ENCODE results near the gene MEIKIN.

MEIKIN gene

DNA sequence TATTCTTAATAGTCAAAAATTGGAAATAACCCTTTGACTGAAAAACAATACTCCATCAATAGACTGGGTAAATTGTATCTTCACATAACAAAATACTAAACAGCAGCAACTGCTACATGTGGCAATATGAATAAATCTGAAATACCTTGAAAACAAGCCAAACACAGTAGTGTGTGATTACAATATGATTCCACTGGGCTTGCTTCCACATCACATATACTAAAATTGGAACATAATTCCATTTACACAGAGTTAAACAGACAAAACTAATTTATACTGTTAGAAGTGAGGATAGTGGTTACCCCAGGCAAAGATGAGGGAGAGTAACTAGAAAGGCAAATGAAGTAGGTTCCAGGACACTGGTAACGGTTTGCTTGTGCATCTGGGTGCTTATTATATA lies 169.0 kb downstream of the MEIKIN start:
- H3K4me3 ChIP-seq (ENCODE audit: low read depth, low read length), result no peak overlapping the region
- H3K9me3 ChIP-seq (ENCODE audit: control insufficient read depth, insufficient read depth, low read length), result no peaks in the 10 kb centered on the region
- H3K4me1 ChIP-seq (ENCODE audit: control insufficient read depth, insufficient read depth, low read length), result no peaks in the 10 kb centered on the region
- no peaks in the 10 kb centered on the region for H3K36me3 ChIP-seq (ENCODE audit: control insufficient read depth, insufficient read depth, low read length)
- H3K27me3 ChIP-seq (ENCODE audit: control insufficient read depth, insufficient read depth, low read length), result no peaks in the 10 kb centered on the region
- no peak overlapping the region for H3K9ac ChIP-seq (ENCODE audit: low read depth, low read length)

DNA sequence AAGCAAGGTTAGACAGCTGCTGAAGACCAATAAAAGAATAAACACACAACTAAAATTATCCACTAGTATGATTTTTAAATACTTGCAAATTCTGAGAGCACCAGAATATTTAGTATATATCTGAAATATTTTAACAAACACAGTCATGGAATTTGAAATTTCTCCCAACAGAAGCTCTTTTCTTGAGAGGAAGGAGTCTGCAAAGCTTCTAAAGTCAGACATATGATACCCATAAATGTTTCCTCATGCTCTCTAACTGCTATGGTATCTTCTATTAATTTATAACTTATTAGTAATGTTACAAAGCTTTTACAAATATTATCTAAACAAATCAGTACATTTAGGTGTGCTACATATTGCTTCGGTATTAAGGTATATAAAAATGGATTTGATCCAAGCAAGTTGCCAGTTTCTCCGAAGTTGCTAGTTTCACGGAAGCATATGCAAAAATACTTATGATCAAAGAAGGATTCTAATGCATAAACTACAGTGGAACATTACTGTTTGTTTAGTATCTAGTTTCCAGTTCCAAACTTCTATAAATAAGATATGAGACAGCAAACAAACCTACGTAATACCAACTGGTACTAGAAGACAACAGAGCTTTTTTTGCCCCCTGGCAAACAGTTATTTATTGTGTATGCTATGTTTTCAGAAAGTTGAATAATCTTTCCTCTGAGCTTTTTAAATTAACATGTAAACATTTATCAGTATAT lies 170.7 kb downstream of the MEIKIN start:
- Histone ChIP-seq H3K4me3 (ENCODE audit: low read depth, low read length) (no peak overlapping the region), H3K36me3 (ENCODE audit: control insufficient read depth, insufficient read depth, low read length) (no peaks in the 10 kb centered on the region), H3K9ac (ENCODE audit: low read depth, low read length) (no peak overlapping the region), H3K4me1 (ENCODE audit: control insufficient read depth, insufficient read depth, low read length) (no peaks in the 10 kb centered on the region), H3K9me3 (ENCODE audit: control insufficient read depth, insufficient read depth, low read length) (no peaks in the 10 kb centered on the region), H3K27me3 (ENCODE audit: control insufficient read depth, insufficient read depth, low read length) (no peaks in the 10 kb centered on the region)

DNA sequence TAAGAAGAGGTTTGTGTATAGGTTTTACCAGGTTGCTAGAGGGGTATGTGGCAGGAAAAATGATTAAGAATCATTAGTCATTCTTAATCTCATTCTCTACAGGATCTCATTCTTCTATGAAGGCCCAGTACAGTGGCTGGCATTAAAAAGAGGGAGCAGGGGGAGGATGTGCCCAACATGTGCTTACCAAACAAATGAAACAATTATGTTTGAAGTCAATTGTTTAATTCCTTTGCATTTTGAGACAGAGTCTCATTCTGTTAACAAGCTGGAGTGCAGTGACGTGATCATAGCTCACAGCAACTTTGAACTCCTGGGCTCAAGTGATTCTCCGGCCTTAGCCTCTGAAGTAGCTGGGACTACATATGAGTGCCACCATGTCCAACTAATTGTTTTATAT lies 171.7 kb downstream of the MEIKIN start:
- Histone ChIP-seq H3K9me3 (ENCODE audit: control insufficient read depth, insufficient read depth, low read length) (no peaks in the 10 kb centered on the region), H3K4me1 (ENCODE audit: control insufficient read depth, insufficient read depth, low read length) (no peaks in the 10 kb centered on the region), H3K36me3 (ENCODE audit: control insufficient read depth, insufficient read depth, low read length) (no peaks in the 10 kb centered on the region), H3K9ac (ENCODE audit: low read depth, low read length) (no peak overlapping the region), H3K4me3 (ENCODE audit: low read depth, low read length) (no peak overlapping the region), H3K27me3 (ENCODE audit: control insufficient read depth, insufficient read depth, low read length) (no peaks in the 10 kb centered on the region)

DNA sequence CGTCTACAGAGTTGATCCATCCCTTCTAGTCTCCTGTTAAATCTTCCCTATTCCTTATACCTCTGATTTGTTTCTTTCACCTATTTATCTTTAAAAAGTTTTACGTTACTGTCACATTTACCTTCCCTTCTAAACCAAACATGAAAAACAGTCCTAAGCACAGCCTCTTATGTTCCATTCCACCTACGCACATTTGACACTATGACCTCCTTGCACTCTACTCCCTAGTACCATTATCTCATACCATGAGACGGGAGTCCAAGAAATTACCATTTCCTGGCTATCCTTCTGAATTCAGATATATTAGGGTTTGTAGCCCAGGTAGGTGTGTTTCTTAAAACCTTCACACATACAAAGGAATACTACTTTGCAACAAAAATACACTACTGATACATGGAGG lies 173.8 kb downstream of the MEIKIN start:
- H3K27me3 ChIP-seq (ENCODE audit: control insufficient read depth, insufficient read depth, low read length), result no peaks in the 10 kb centered on the region

DNA sequence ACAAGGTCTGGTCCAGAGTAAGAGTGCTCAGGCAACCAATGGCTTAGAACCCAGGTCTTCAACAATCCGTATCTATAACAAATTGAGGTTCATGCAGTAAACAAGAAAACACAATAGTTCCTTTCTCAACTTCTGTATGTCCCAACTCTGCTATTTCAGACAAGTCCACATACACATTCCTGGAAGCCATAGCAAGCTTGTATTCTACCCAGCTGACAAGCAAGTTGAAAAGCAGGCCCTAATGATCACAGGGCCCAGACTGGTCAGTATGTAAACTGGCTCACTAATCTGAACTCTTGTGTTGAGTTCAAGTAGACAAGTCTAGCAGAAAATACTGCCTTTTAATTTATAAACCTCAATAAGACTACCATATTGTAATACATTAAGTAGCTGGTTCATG lies 175.5 kb downstream of the MEIKIN start:
- no peaks in the 10 kb centered on the region for H3K27me3 ChIP-seq (ENCODE audit: control insufficient read depth, insufficient read depth, low read length)
- H3K9ac ChIP-seq (ENCODE audit: low read depth, low read length), result no peak overlapping the region
- no peaks in the 10 kb centered on the region for H3K9me3 ChIP-seq (ENCODE audit: control insufficient read depth, insufficient read depth, low read length)
- H3K36me3 ChIP-seq (ENCODE audit: control insufficient read depth, insufficient read depth, low read length), result no peaks in the 10 kb centered on the region
- no peaks in the 10 kb centered on the region for H3K4me1 ChIP-seq (ENCODE audit: control insufficient read depth, insufficient read depth, low read length)
- H3K4me3 ChIP-seq (ENCODE audit: low read depth, low read length), result no peak overlapping the region

More for the DNA sequence above, 173.8 kb downstream of the MEIKIN start:
- Histone ChIP-seq H3K36me3 (ENCODE audit: control insufficient read depth, insufficient read depth, low read length) (no peaks in the 10 kb centered on the region), H3K4me1 (ENCODE audit: control insufficient read depth, insufficient read depth, low read length) (no peaks in the 10 kb centered on the region), H3K4me3 (ENCODE audit: low read depth, low read length) (no peak overlapping the region), H3K9me3 (ENCODE audit: control insufficient read depth, insufficient read depth, low read length) (no peaks in the 10 kb centered on the region), H3K9ac (ENCODE audit: low read depth, low read length) (no peak overlapping the region)

DNA sequence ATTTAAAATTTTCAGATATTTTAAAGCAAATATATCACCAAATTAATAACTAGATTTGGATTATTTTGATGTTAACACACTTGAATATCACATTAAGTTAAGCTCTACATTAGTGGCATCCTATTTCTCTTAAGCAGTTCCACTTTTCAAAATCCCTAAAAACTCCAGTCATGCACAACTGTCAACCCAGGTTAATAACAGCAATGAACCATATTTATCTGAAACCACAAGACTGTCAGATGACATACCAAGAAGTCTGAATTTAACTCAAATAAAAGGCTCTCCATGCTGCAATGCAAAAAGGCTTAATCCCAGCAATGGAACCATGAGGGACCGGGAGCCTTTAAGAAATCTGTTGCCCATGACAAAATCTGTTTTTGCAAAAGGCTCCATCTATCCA lies 176.1 kb downstream of the MEIKIN start:
- Histone ChIP-seq H3K4me1 (ENCODE audit: control insufficient read depth, insufficient read depth, low read length) (no peaks in the 10 kb centered on the region), H3K27me3 (ENCODE audit: control insufficient read depth, insufficient read depth, low read length) (no peaks in the 10 kb centered on the region), H3K9me3 (ENCODE audit: control insufficient read depth, insufficient read depth, low read length) (no peaks in the 10 kb centered on the region), H3K9ac (ENCODE audit: low read depth, low read length) (no peak overlapping the region), H3K4me3 (ENCODE audit: low read depth, low read length) (no peak overlapping the region), H3K36me3 (ENCODE audit: control insufficient read depth, insufficient read depth, low read length) (no peaks in the 10 kb centered on the region)

DNA sequence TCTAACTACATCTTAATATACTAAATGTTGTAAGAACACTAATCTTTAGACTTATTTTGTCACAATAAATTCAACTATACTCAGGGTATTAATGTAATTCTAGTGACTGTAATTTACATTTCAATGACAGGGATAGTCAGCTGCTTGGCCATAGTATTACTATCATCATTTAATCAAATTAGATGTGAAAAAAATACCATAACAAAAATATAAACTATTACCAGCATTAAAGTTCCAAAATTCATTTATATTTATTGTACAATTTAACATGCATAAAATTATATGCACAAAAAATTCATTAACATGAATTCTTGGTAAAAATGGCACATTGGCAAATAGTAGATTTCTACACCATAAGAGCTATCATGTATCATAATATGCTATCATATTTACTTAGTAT lies 177.6 kb downstream of the MEIKIN start:
- H3K9me3 ChIP-seq (ENCODE audit: control insufficient read depth, insufficient read depth, low read length), result no peaks in the 10 kb centered on the region
- H3K4me3 ChIP-seq (ENCODE audit: low read depth, low read length), result no peak overlapping the region
- H3K9ac ChIP-seq (ENCODE audit: low read depth, low read length), result no peak overlapping the region
- H3K36me3 ChIP-seq (ENCODE audit: control insufficient read depth, insufficient read depth, low read length), result peaks cover 4% of the 10 kb centered on the region
- H3K27me3 ChIP-seq (ENCODE audit: control insufficient read depth, insufficient read depth, low read length), result no peaks in the 10 kb centered on the region
- no peaks in the 10 kb centered on the region for H3K4me1 ChIP-seq (ENCODE audit: control insufficient read depth, insufficient read depth, low read length)

DNA sequence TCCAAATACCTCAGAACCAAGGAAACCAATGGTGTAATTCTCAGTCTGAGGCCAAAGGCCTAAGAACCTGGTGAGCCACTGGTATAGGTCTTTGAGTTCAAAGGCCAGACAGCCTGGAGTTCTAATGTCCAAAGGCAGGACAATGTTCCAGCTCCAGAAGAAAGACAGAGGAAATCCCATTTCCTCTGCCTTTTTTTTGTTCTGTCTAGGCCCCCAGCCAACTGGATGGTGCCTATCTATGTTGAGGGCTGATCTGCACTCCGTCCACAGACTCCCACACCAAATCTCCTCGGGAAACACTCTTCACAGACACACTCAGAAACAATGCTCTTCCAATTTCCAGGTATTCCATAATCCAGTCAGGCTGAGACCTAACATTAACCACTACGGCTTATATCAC lies 178.8 kb downstream of the MEIKIN start:
- H3K27me3 ChIP-seq (ENCODE audit: control insufficient read depth, insufficient read depth, low read length), result no peaks in the 10 kb centered on the region
- no peak overlapping the region for H3K4me3 ChIP-seq (ENCODE audit: low read depth, low read length)
- no peaks in the 10 kb centered on the region for H3K4me1 ChIP-seq (ENCODE audit: control insufficient read depth, insufficient read depth, low read length)
- no peaks in the 10 kb centered on the region for H3K9me3 ChIP-seq (ENCODE audit: control insufficient read depth, insufficient read depth, low read length)
- peaks cover 4% of the 10 kb centered on the region for H3K36me3 ChIP-seq (ENCODE audit: control insufficient read depth, insufficient read depth, low read length)
- H3K9ac ChIP-seq (ENCODE audit: low read depth, low read length), result no peak overlapping the region

DNA sequence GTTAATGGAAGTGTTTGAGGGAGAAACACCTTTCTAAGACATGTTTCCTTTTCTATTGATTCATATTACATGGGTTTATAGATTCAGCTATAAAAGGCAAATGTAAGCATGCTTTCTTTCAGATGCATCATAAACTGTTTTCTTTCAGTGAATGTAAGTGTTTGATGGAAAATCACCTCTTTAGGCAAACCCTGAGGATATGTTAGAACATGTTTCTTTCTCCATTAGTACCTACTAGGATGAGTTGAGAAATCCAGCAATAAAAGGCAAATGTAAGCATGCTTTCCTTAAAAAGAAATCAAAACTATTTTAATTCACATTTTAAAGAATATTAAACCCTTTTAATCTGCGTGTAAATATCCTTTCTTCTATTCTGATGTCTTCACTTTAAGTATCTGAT lies 180.2 kb downstream of the MEIKIN start:
- H3K9ac ChIP-seq (ENCODE audit: low read depth, low read length), result no peak overlapping the region
- H3K27me3 ChIP-seq (ENCODE audit: control insufficient read depth, insufficient read depth, low read length), result no peaks in the 10 kb centered on the region
- H3K36me3 ChIP-seq (ENCODE audit: control insufficient read depth, insufficient read depth, low read length), result peaks cover 4% of the 10 kb centered on the region
- H3K4me3 ChIP-seq (ENCODE audit: low read depth, low read length), result no peak overlapping the region
- no peaks in the 10 kb centered on the region for H3K4me1 ChIP-seq (ENCODE audit: control insufficient read depth, insufficient read depth, low read length)
- no peaks in the 10 kb centered on the region for H3K9me3 ChIP-seq (ENCODE audit: control insufficient read depth, insufficient read depth, low read length)

DNA sequence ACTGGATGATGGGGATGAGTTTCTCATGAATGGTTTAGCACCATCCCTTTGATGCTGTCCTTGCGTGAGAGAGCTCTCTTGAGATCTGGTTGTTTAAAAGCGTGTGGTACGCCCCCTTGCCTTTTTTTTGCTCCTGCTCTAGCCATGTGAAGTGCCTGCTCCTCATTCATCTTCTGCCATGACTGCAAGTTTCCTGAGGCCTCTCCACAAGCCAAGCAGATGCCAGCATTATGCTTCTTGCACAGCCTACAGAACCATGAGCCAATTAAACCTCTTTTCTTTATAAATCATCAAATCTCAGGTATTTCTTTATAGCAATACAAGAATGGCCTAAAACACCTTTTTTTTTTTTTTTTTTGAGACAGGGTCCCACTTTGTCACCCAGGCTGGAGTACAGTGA lies 181.5 kb downstream of the MEIKIN start:
- Histone ChIP-seq H3K4me1 (ENCODE audit: control insufficient read depth, insufficient read depth, low read length) (no peaks in the 10 kb centered on the region), H3K27me3 (ENCODE audit: control insufficient read depth, insufficient read depth, low read length) (no peaks in the 10 kb centered on the region), H3K36me3 (ENCODE audit: control insufficient read depth, insufficient read depth, low read length) (peaks cover 4% of the 10 kb centered on the region), H3K9ac (ENCODE audit: low read depth, low read length) (no peak overlapping the region), H3K9me3 (ENCODE audit: control insufficient read depth, insufficient read depth, low read length) (no peaks in the 10 kb centered on the region), H3K4me3 (ENCODE audit: low read depth, low read length) (no peak overlapping the region)

DNA sequence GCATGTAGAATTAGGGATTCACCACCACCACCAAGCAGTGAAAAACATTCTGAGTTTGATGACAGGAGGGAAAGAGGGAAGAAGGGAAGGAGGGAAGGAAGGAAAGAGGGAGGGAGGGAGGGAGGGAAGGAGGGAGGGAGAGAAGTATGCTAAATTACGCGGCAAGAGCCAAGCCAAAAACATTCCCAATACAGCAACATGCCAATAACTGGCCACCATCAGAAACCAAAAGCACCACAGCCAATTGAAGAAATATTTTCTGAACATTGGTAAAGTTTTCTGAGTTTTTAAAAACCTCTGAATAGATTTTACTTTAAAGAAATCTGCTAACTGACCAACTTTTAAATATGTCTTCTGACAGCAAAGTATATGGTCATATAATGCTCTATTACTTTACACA lies 184.7 kb downstream of the MEIKIN start:
- Histone ChIP-seq H3K4me3 (ENCODE audit: low read depth, low read length) (no peak overlapping the region), H3K27me3 (ENCODE audit: control insufficient read depth, insufficient read depth, low read length) (no peaks in the 10 kb centered on the region)

DNA sequence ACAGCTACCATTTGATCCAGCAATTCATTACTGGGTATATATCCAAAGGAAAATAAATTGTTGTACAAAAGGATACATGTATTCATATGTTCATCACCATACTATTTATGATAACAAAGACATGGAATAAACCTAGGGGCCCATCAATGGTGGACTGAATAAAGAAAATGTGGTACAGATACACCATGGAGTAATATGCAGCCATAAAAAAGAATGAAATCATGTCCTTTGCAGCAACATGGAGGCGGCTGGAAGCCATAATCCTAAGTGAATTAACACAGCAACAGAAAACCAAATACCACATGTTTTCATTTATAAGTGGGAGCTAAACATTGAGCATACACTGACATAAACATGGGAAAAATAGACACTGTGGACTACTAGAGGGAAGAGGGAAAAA lies 185.8 kb downstream of the MEIKIN start:
- Histone ChIP-seq H3K4me1 (ENCODE audit: control insufficient read depth, insufficient read depth, low read length) (peaks cover 3% of the 10 kb centered on the region), H3K36me3 (ENCODE audit: control insufficient read depth, insufficient read depth, low read length) (peaks cover 4% of the 10 kb centered on the region), H3K9ac (ENCODE audit: low read depth, low read length) (no peak overlapping the region), H3K4me3 (ENCODE audit: low read depth, low read length) (no peak overlapping the region), H3K27me3 (ENCODE audit: control insufficient read depth, insufficient read depth, low read length) (no peaks in the 10 kb centered on the region), H3K9me3 (ENCODE audit: control insufficient read depth, insufficient read depth, low read length) (no peaks in the 10 kb centered on the region)

More for the DNA sequence above, 184.7 kb downstream of the MEIKIN start:
- H3K4me1 ChIP-seq (ENCODE audit: control insufficient read depth, insufficient read depth, low read length), result peaks cover 3% of the 10 kb centered on the region
- no peak overlapping the region for H3K9ac ChIP-seq (ENCODE audit: low read depth, low read length)
- H3K9me3 ChIP-seq (ENCODE audit: control insufficient read depth, insufficient read depth, low read length), result no peaks in the 10 kb centered on the region
- peaks cover 4% of the 10 kb centered on the region for H3K36me3 ChIP-seq (ENCODE audit: control insufficient read depth, insufficient read depth, low read length)
